Measurements from ENCODE around the gene CCBE1. TPM values are rescaled to one million over a fixed set of nuclear protein-coding genes. Genes with fewer than 3 reads are reported as not detected.

Gene CCBE1
- total RNA-seq, 2 donors from 2014 or later = 1.6 to 1.8 TPM

DNA sequence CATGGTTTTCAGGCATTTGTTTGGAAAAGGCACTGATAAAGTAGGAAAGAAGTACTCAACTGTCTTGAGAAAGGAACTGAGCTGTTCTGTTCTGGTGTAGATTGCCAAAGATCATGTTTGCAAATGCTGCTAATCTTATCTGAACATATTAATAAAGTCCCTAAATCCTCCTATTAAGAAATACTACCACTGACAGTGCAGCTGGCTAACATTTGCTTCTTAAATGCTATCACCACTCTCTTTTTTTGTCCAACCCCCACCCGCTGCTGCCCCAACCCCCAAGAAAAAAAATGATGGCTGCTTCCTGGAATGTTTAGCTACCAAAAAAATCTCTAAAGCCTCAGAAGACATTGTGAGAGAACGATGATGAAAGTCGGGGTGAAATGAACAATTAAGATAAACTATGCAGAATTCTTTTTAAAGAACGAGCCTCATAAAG lies 130.7 kb downstream of the CCBE1 start:
- no peak overlapping the region for H3K27ac ChIP-seq
- ATAC-seq (ENCODE audit: insufficient number of reproducible peaks, low FRiP score, low read depth) = no peak
- TF ChIP-seq, protein P1, sequence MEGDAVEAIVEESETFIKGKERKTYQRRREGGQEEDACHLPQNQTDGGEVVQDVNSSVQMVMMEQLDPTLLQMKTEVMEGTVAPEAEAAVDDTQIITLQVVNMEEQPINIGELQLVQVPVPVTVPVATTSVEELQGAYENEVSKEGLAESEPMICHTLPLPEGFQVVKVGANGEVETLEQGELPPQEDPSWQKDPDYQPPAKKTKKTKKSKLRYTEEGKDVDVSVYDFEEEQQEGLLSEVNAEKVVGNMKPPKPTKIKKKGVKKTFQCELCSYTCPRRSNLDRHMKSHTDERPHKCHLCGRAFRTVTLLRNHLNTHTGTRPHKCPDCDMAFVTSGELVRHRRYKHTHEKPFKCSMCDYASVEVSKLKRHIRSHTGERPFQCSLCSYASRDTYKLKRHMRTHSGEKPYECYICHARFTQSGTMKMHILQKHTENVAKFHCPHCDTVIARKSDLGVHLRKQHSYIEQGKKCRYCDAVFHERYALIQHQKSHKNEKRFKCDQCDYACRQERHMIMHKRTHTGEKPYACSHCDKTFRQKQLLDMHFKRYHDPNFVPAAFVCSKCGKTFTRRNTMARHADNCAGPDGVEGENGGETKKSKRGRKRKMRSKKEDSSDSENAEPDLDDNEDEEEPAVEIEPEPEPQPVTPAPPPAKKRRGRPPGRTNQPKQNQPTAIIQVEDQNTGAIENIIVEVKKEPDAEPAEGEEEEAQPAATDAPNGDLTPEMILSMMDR (IDR thresholded peaks at IDR 0.05) = no peak
- H3K4me3 ChIP-seq = no peak overlapping the region
- no peak for DNase-seq (ENCODE audit: low spot score)
- H3K9me3 ChIP-seq = no peaks in the 10 kb centered on the region
- no peaks in the 10 kb centered on the region for H3K4me1 ChIP-seq (ENCODE audit: control insufficient read depth in 1 of 2, low read depth in 2 of 2)
- H3K27me3 ChIP-seq (replicated peaks; ENCODE audit: insufficient read depth) = no peaks in the 10 kb centered on the region
- no peaks in the 10 kb centered on the region for H3K36me3 ChIP-seq

DNA sequence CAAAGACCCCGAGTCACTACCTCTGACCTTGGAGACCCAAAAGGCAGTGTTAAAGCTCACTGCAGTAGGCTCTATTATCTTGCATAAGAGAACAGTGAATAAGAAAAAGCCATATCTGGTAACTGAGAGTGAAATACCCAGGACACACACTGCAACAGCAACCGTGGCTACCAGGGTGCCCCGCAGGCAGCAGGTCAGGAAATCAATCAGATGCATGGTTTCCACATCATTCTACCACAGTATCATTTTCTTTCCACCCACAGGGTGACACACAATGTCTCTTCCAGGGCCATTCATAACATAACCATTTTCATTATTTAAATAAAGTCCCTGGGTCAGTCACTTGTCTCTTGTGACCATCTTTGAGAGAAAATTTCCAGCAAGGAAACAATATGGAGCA lies 131.3 kb downstream of the CCBE1 start:
- Histone ChIP-seq H3K9me3 (no peaks in the 10 kb centered on the region), H3K27ac (no peak overlapping the region), H3K4me1 (ENCODE audit: control insufficient read depth in 1 of 2, low read depth in 2 of 2) (no peaks in the 10 kb centered on the region), H3K36me3 (no peaks in the 10 kb centered on the region), H3K4me3 (no peak overlapping the region), H3K27me3 (replicated peaks; ENCODE audit: insufficient read depth) (no peaks in the 10 kb centered on the region)
- TF ChIP-seq, protein P1 (IDR thresholded peaks at IDR 0.05) = no peak
- ATAC-seq (ENCODE audit: insufficient number of reproducible peaks, low FRiP score, low read depth) = no peak
- no peak for DNase-seq (ENCODE audit: low spot score)

DNA sequence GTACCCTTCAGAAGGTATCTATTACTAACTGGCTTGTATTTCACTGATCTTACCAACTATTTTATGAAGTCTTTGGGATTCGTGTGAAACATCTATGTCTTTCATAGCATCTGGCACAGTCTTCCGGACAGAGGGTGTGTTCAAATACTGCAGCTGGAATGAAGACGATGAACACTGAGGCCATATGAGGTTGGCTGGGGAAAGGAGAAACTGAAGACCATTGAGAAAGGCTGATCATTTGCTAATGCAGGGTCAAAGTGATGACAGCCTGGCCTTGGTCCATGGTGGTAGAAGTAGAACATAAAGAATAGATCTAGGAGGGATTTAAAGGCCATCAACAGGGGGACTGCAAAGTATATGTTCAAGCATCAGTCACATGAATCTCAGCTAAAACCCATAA lies 132.7 kb downstream of the CCBE1 start:
- ATAC-seq (ENCODE audit: insufficient number of reproducible peaks, low FRiP score, low read depth) = no peak
- TF ChIP-seq, protein P1 (IDR thresholded peaks at IDR 0.05) = no peak

DNA sequence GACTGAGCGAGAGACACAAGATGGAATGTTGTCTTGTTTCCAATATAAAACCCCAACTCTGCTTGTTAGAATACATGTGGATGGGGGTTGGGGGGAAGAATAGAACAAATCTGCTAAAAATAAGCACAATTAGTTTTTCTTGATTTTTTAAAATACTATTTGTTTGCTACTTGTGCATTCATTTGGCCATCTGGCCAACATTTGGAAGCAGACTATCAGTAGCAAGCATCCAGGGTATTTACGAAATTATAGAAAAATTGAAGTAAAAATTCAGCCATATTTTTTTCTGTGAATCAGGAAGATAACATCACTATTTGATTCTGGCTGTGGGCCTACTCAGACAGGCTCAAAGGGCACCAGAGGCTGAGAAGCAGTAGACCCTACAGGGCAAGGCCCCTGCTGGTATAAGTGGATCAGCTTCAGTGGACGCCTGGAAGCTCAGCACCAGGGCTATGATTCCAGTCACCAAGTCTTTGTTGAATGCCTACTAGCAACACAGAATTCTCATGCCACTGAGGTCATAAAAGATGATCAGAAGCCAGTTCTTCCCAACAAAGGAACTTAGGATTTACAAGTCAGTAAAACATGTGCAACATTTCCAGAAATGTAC lies 133.9 kb downstream of the CCBE1 start:
- no peak for DNase-seq (ENCODE audit: low spot score)
- TF ChIP-seq, protein P1 (IDR thresholded peaks at IDR 0.05) = no peak
- Histone ChIP-seq H3K4me3 (no peak overlapping the region), H3K36me3 (no peaks in the 10 kb centered on the region), H3K27me3 (replicated peaks; ENCODE audit: insufficient read depth) (no peaks in the 10 kb centered on the region), H3K4me1 (ENCODE audit: control insufficient read depth in 1 of 2, low read depth in 2 of 2) (no peaks in the 10 kb centered on the region), H3K9me3 (no peaks in the 10 kb centered on the region), H3K27ac (no peak overlapping the region)
- ATAC-seq (ENCODE audit: insufficient number of reproducible peaks, low FRiP score, low read depth) = no peak

More for the DNA sequence above, 132.7 kb downstream of the CCBE1 start:
- Histone ChIP-seq H3K4me1 (ENCODE audit: control insufficient read depth in 1 of 2, low read depth in 2 of 2) (no peaks in the 10 kb centered on the region), H3K4me3 (no peak overlapping the region), H3K27ac (no peak overlapping the region), H3K9me3 (no peaks in the 10 kb centered on the region), H3K36me3 (no peaks in the 10 kb centered on the region), H3K27me3 (replicated peaks; ENCODE audit: insufficient read depth) (no peaks in the 10 kb centered on the region)
- DNase-seq (ENCODE audit: low spot score) = no peak

DNA sequence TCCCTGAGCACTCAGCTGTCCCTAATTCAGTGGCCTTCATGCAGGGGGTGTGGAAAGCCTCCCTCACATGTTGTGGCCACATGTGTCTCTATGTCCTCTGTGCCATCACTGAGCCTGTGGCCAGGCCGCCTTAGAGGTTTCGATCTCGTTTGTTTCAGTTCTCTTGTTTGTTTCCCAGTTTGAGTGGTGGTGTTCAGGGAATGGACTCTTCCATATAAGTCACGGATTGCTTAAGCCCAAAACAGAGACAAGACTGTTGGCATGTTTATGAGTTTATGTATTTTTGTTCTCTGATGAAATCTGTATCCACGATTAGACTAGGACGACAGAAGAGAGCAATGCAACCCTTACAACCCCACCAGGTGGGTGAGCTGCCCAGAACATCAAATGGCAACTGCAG lies 134.5 kb downstream of the CCBE1 start:
- Histone ChIP-seq H3K4me3 (no peak overlapping the region), H3K9me3 (no peaks in the 10 kb centered on the region), H3K4me1 (ENCODE audit: control insufficient read depth in 1 of 2, low read depth in 2 of 2) (no peaks in the 10 kb centered on the region), H3K36me3 (no peaks in the 10 kb centered on the region), H3K27ac (no peak overlapping the region), H3K27me3 (replicated peaks; ENCODE audit: insufficient read depth) (no peaks in the 10 kb centered on the region)
- no peak for ATAC-seq (ENCODE audit: insufficient number of reproducible peaks, low FRiP score, low read depth)
- TF ChIP-seq, protein P1 (IDR thresholded peaks at IDR 0.05) = no peak
- no peak for DNase-seq (ENCODE audit: low spot score)

All from thoracic aorta (tissue), 2 donors.